ENCODE measurements around the gene CABP5.

Gene CABP5

DNA sequence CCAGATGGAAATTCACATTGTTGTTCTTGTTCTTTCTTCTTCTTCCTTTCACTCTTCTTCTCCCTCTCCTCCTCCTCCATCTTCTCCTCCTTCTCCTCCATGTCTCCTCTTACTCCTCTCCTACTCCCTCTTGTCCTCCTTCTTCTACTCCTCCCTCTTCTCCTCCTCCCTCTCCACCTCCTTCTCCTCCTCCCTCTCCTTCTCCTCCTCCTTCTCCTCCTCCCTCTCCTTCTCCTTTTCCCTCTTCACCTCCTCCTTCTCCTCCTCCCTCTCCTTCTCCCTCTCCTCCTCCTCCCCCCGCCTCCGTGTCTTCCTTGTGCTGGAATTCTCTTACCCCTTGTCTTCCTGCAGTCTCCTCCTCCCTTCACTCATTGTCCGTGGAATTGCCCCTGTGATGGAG lies 18.4 kb downstream of the CABP5 start:
- H3K27ac ChIP-seq: no peak overlapping the region
- TF ChIP-seq, protein P1, sequence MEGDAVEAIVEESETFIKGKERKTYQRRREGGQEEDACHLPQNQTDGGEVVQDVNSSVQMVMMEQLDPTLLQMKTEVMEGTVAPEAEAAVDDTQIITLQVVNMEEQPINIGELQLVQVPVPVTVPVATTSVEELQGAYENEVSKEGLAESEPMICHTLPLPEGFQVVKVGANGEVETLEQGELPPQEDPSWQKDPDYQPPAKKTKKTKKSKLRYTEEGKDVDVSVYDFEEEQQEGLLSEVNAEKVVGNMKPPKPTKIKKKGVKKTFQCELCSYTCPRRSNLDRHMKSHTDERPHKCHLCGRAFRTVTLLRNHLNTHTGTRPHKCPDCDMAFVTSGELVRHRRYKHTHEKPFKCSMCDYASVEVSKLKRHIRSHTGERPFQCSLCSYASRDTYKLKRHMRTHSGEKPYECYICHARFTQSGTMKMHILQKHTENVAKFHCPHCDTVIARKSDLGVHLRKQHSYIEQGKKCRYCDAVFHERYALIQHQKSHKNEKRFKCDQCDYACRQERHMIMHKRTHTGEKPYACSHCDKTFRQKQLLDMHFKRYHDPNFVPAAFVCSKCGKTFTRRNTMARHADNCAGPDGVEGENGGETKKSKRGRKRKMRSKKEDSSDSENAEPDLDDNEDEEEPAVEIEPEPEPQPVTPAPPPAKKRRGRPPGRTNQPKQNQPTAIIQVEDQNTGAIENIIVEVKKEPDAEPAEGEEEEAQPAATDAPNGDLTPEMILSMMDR (conservative IDR thresholded peaks at IDR 0.05): no peak

- no peak overlapping the region for H3K27ac ChIP-seq
- TF ChIP-seq, protein P1 (conservative IDR thresholded peaks at IDR 0.05): no peak
Measured at GRCh38 chr19:48023518-48023917, 20.4 kb downstream of the CABP5 start.

- TF ChIP-seq, protein P1 (conservative IDR thresholded peaks at IDR 0.05): no peak
- H3K27ac ChIP-seq: no peak overlapping the region
Measured at GRCh38 chr19:48023011-48023410, 20.9 kb downstream of the CABP5 start.

- TF ChIP-seq, protein P1 (conservative IDR thresholded peaks at IDR 0.05): no peak
- no peak overlapping the region for H3K27ac ChIP-seq
Measured at GRCh38 chr19:48020686-48021085, 23.2 kb downstream of the CABP5 start.

- H3K27ac ChIP-seq: no peak overlapping the region
- TF ChIP-seq, protein P1 (conservative IDR thresholded peaks at IDR 0.05): no peak
Measured at GRCh38 chr19:48010932-48011758, 32.7 kb downstream of the CABP5 start.

- H3K27ac ChIP-seq: no peak overlapping the region
- TF ChIP-seq, protein P1 (conservative IDR thresholded peaks at IDR 0.05): 0 out of 2 replicates have a peak, but pooled peaks have one; percentile 22
Measured at GRCh38 chr19:48006762-48007161, 37.1 kb downstream of the CABP5 start.

- no peak overlapping the region for H3K27ac ChIP-seq
- TF ChIP-seq, protein P1 (conservative IDR thresholded peaks at IDR 0.05): no peak
Measured at GRCh38 chr19:48004236-48004635, 39.6 kb downstream of the CABP5 start.

Data from VCaP (cell line).